NB4 (cell line): ENCODE data around the gene RNU6-1.

ENCODE experiments used
- DNase-seq: peaks from one replicate; pipeline ENCODE4 v3.0.0; 2010; ENCODE audit warnings: low read depth
- H3K4me3 ChIP-seq: one replicate; pipeline ENCODE4 v1.5.1; 2011; ENCODE audit warnings: mild to moderate bottlenecking, low read depth, low read length, moderate library complexity
- MYC ChIP-seq: IDR thresholded peaks from 2 replicates; pipeline ENCODE4 v1.6.1; 2011; ENCODE audit warnings: low read depth, low read length
- POLR2A ChIP-seq: IDR thresholded peaks from 2 replicates; pipeline ENCODE4 v1.6.1; 2011; ENCODE audit warnings: mild to moderate bottlenecking; ENCODE audit not compliant: insufficient read length; ENCODE audit errors: extremely low read depth
- TF ChIP-seq, protein P1 (sequence below): IDR thresholded peaks from one replicate; pipeline ENCODE4 v1.5.1; 2012; ENCODE audit warnings: low read depth, low read length
- TF ChIP-seq, protein P2 (sequence below): IDR thresholded peaks from 2 replicates; pipeline ENCODE4 v1.6.1; 2011; ENCODE audit warnings: low read depth, low read length

The RNU6-1 gene

GRCh38 chr15:67839929-67840748, at the start of gene RNU6-1:
Gene RNU6-1, minus strand, starts transcription at chr15:67840045.
- peak; percentile 92 for DNase-seq
- H3K4me3 ChIP-seq = peak within 1 kb of the TSS; percentile 83
- TF ChIP-seq, protein P1, sequence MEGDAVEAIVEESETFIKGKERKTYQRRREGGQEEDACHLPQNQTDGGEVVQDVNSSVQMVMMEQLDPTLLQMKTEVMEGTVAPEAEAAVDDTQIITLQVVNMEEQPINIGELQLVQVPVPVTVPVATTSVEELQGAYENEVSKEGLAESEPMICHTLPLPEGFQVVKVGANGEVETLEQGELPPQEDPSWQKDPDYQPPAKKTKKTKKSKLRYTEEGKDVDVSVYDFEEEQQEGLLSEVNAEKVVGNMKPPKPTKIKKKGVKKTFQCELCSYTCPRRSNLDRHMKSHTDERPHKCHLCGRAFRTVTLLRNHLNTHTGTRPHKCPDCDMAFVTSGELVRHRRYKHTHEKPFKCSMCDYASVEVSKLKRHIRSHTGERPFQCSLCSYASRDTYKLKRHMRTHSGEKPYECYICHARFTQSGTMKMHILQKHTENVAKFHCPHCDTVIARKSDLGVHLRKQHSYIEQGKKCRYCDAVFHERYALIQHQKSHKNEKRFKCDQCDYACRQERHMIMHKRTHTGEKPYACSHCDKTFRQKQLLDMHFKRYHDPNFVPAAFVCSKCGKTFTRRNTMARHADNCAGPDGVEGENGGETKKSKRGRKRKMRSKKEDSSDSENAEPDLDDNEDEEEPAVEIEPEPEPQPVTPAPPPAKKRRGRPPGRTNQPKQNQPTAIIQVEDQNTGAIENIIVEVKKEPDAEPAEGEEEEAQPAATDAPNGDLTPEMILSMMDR = no peak
- peak; percentile 94 for TF ChIP-seq POLR2A
- peak; percentile 89 for TF ChIP-seq MYC
- TF ChIP-seq, protein P2, sequence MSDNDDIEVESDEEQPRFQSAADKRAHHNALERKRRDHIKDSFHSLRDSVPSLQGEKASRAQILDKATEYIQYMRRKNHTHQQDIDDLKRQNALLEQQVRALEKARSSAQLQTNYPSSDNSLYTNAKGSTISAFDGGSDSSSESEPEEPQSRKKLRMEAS = peak; percentile 97

DNA sequence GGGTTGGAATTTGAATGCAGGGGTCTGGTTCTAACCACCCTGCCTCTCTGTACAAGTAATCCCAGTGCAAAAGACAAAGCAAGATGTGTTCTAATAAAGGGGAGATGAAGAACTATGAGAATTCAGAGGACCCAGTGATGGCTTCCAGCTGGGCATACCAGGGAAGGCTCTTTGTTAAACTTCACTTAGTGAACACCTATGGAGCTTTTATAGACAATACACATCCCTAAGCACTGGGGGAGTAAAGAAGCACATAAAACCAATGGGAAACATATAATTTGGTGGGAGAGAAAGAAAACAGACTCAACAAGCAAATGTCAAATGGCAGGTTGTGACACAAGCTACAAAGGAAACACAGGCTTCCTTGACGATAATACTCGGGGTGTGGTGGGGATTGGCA, 47.9 kb upstream of the RNU6-1 start:
- TF ChIP-seq, protein P1 = no peak
- no peak for TF ChIP-seq POLR2A
- TF ChIP-seq, protein P2 = no peak
- TF ChIP-seq MYC = no peak
- H3K4me3 ChIP-seq = no peak overlapping the region
- DNase-seq = no peak

GRCh38 chr15:67885861-67886260, 46.0 kb upstream of the RNU6-1 start:
- no peak overlapping the region for H3K4me3 ChIP-seq
- no peak for TF ChIP-seq POLR2A
- no peak for DNase-seq

- no peak for DNase-seq
- peak overlapping the region; percentile 65 for H3K4me3 ChIP-seq
- TF ChIP-seq POLR2A (no peak), MYC (no peak)
- TF ChIP-seq, protein P1 = no peak
- TF ChIP-seq, protein P2 = no peak
Measured at GRCh38 chr15:67885175-67885523, 45.3 kb upstream of the RNU6-1 start.

DNA sequence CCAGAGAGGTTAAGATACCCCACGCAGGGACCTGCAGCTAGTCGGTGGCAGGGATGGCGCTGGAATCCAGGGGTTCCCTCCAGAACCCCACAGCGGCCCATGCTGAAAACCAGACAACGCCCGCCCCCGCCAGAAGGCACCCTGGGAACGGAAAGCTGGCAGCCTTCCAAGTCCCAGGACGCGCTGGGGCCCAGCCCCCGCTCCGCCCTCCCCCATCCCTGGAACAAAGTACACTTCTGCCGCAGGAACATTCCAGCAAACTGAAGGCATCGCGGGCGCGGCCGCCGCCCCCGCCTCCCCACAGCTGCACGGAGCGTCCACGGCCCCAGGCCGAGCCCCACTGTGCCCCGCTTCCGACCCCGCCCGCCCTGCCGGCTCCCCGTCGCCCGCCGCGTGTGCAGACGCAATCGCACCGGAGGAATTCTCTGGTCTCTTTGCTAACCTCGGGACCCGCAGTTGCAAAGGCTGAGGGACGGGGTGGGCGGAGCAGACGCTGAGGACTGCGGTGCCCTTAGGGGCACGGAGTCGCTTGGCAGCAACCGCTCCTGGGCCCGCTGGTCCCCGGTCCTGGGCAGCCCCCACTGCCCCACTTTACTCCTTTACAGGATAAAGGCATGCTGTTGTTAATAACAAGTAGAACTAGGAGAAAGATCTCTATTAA, 44.8 kb upstream of the RNU6-1 start:
- peak; percentile 26 for TF ChIP-seq MYC
- TF ChIP-seq, protein P2 = 0 out of 2 replicates have a peak, but pooled peaks have one; percentile 3
- TF ChIP-seq, protein P1 = no peak
- peak; percentile 39 for TF ChIP-seq POLR2A
- peak; percentile 86 for DNase-seq
- H3K4me3 ChIP-seq = peak overlapping the region; percentile 65

GRCh38 chr15:67884009-67884408, 44.2 kb upstream of the RNU6-1 start:
- DNase-seq = no peak
- TF ChIP-seq, protein P1 = no peak
- no peak for TF ChIP-seq MYC
- TF ChIP-seq POLR2A = no peak
- TF ChIP-seq, protein P2 = no peak
- H3K4me3 ChIP-seq = peak overlapping the region; percentile 23
